Keratinocyte (primary cell): Measurements from ENCODE around the gene STXBP5L. TPM values are rescaled to one million over a fixed set of nuclear protein-coding genes. Genes with fewer than 3 reads are reported as not detected.
"Not testable (repeated sequence)": the region's sequence is repeated elsewhere in the genome, so short reads cannot be mapped to it uniquely, and the experiment has no call there.

Source experiments
- DNase-seq: peaks from one replicate; pipeline ENCODE4 v3.0.0-alpha.2; 2011; ENCODE audit warnings: low read depth, missing footprints, low spot score
- FAIRE-seq: peaks from 2 replicates; lab custom pipeline; 2011; peaks lifted over from hg19 to GRCh38; lab: Jason Lieb, UNC
- H2AFZ ChIP-seq: 2 replicates; pipeline ENCODE4 v1.6.0; 2012; ENCODE audit warnings: low read length, control low read depth, inconsistent platforms; ENCODE audit not compliant: control insufficient read depth
- H3K27ac ChIP-seq: 2 replicates; pipeline ENCODE4 v1.5.1; 2011; ENCODE audit warnings: low read length; ENCODE audit not compliant: control insufficient read depth, insufficient read depth
- H3K27me3 ChIP-seq: 3 replicates; pipeline ENCODE4 v1.6.0; 2011; ENCODE audit warnings: low read length; ENCODE audit not compliant: control insufficient read depth, insufficient read depth; ENCODE audit errors: extremely low read depth
- H3K36me3 ChIP-seq, 2 experiments: 2 replicates in 1 of 2; 3 replicates in 1 of 2; pipeline ENCODE4 v1.5.1; 2011; ENCODE audit warnings: low read length in 2 of 2, mild to moderate bottlenecking in 1 of 2; ENCODE audit not compliant: control insufficient read depth in 2 of 2, insufficient read depth in 2 of 2; ENCODE audit errors: extremely low read depth in 1 of 2
- H3K4me1 ChIP-seq: 3 replicates; pipeline ENCODE4 v1.5.1; 2011; ENCODE audit warnings: low read length; ENCODE audit not compliant: control insufficient read depth, insufficient read depth; ENCODE audit errors: extremely low read depth
- H3K4me2 ChIP-seq: 3 replicates; pipeline ENCODE4 v1.6.0; 2011; ENCODE audit warnings: low read depth, low read length; ENCODE audit not compliant: control insufficient read depth, insufficient read depth; ENCODE audit errors: extremely low read depth
- H3K4me3 ChIP-seq, 3 experiments: fragments of 200-600 bp in 1 of 3; sonication (generic) in 1 of 3; 2 replicates in 2 of 3; 3 replicates in 1 of 3; pipeline ENCODE4 v1.5.1; 2011 to 2016; ENCODE audit warnings: low read length in 3 of 3, mild to moderate bottlenecking in 3 of 3, control low read depth in 2 of 3, inconsistent platforms in 1 of 3, low read depth in 1 of 3, mixed read lengths in 1 of 3, mixed run types in 1 of 3, moderate library complexity in 1 of 3; ENCODE audit not compliant: control insufficient read depth in 2 of 3, insufficient read depth in 2 of 3; ENCODE audit errors: extremely low read depth in 1 of 3
- H3K79me2 ChIP-seq: 2 replicates; pipeline ENCODE4 v1.6.0; 2012; ENCODE audit warnings: low read length; ENCODE audit not compliant: control insufficient read depth, insufficient read depth
- H3K9ac ChIP-seq: 3 replicates; pipeline ENCODE4 v1.6.0; 2011; ENCODE audit warnings: low read length; ENCODE audit not compliant: control insufficient read depth, insufficient read depth; ENCODE audit errors: extremely low read depth
- H3K9me1 ChIP-seq: 3 replicates; pipeline ENCODE4 v1.6.0; 2011; ENCODE audit warnings: low read length; ENCODE audit not compliant: control insufficient read depth, insufficient read depth; ENCODE audit errors: extremely low read depth
- H3K9me3 ChIP-seq: 2 replicates; pipeline ENCODE4 v1.5.1; 2012; ENCODE audit warnings: low read depth, low read length; ENCODE audit not compliant: control insufficient read depth
- H4K20me1 ChIP-seq: 3 replicates; pipeline ENCODE4 v1.6.0; 2011; ENCODE audit warnings: low read length; ENCODE audit not compliant: control insufficient read depth, insufficient read depth; ENCODE audit errors: extremely low read depth
- EZH2 ChIP-seq: IDR thresholded peaks from one replicate; pipeline ENCODE4 v1.6.1; 2012; ENCODE audit warnings: inconsistent platforms, mild to moderate bottlenecking, low read length, moderate library complexity
- dilution Hi-C: fragments of 300-500 bp; cut with MboI; formaldehyde crosslinking; loops from one replicate; pipeline ENCODE4 v1.7.0; 2020; ENCODE audit warnings: low sequenced_read_pairs; ENCODE audit not compliant: extremely low pct_ligation_motif_present
- polyA plus RNA-seq, 5 experiments: library from polyadenylated mRNA; depleted of rRNA in 3 of 5; stranded (reverse) in 3 of 5; stranded (forward) in 1 of 5; unstranded in 1 of 5; fragments of >200 nt; gene quantifications; 1 replicate in 1 of 5; 2 replicates in 3 of 5; 3 replicates in 1 of 5; pipeline versions ENCODE4 v1.2.1 to v1.2.3, GENCODE V29; 2011 to 2012; ENCODE audit warnings: missing spikeins in 2 of 5, low read depth in 1 of 5, low replicate concordance in 1 of 5
- TF ChIP-seq, protein P1 (sequence below), 3 experiments: IDR thresholded peaks in 1 of 3; conservative IDR thresholded peaks in 1 of 3; optimal IDR thresholded peaks in 1 of 3; 2 replicates in 2 of 3; 3 replicates in 1 of 3; pipeline versions ENCODE3 to v1.5.1; 2011; ENCODE audit warnings: low read length in 3 of 3, mild to moderate bottlenecking in 3 of 3, moderate library complexity in 2 of 3, control low read depth in 1 of 3, inconsistent platforms in 1 of 3; ENCODE audit not compliant: insufficient read depth in 2 of 3; ENCODE audit errors: extremely low read depth in 1 of 3

The STXBP5L gene
- polyA plus RNA-seq, 1 donor (not counting 4 experiments of a cell fraction or from before 2014, with no cell fraction given): not detected

DNA sequence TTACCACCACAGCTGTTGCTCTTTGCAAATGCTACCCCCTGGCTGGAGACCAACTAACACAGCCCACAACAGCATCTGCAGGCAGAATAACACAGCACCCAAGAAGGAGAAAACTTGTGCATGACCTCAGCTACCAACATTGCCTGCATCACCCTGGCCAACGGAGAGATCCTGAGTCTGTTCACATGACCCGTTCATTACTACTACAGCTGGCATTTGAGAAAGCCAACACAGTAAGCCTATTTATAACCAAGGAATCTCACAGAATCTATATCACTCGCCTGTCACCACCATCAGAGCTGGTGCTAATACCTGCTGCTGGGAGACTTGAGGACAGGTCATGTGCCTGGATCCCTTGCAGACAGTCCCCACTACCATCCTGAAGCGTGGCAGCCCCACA is 422.6 kb downstream of the STXBP5L start:
- Histone ChIP-seq H3K9me1 (no peaks in the 10 kb centered on the region), H3K36me3 (no peaks in the 10 kb centered on the region), H2AFZ (no peak overlapping the region), H3K27ac (no peak overlapping the region), H3K9me3 (no peaks in the 10 kb centered on the region), H4K20me1 (no peaks in the 10 kb centered on the region), H3K4me2 (no peak overlapping the region), H3K27me3 (no peaks in the 10 kb centered on the region), H3K4me1 (no peaks in the 10 kb centered on the region), H3K4me3 (no peak overlapping the region), H3K79me2 (no peaks in the 10 kb centered on the region), H3K9ac (no peak overlapping the region)
- dilution Hi-C loops: no loop called here
- TF ChIP-seq EZH2: no peak
- DNase-seq (no peak), FAIRE-seq (no peak)

DNA sequence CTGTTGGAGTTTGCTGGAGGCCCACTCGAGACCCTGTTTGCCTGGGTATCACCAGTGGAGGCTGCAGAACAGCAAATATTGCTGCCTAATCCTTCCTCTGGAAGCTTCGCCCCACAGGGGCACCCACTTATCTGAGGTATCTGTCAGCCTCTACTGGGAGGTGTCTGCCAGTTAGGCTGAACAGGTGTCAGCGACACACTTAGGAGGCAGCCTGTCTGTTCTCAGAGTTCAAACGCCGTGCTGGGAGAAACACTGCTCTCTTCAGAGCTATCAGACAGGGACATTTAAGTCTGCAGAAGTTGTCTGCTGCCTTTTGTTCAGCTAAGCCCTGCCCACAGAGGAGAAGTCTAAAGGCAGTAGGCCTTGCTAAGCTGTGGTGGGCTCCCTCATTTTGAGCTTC is 448.0 kb downstream of the STXBP5L start:
- H3K9ac ChIP-seq, H3K27ac ChIP-seq, FAIRE-seq, H2AFZ ChIP-seq, H3K27me3 ChIP-seq, dilution Hi-C loops, H3K9me1 ChIP-seq, H3K79me2 ChIP-seq, H4K20me1 ChIP-seq, H3K4me3 ChIP-seq, H3K4me1 ChIP-seq, H3K9me3 ChIP-seq, DNase-seq, H3K36me3 ChIP-seq, H3K4me2 ChIP-seq: not testable (repeated sequence)

DNA sequence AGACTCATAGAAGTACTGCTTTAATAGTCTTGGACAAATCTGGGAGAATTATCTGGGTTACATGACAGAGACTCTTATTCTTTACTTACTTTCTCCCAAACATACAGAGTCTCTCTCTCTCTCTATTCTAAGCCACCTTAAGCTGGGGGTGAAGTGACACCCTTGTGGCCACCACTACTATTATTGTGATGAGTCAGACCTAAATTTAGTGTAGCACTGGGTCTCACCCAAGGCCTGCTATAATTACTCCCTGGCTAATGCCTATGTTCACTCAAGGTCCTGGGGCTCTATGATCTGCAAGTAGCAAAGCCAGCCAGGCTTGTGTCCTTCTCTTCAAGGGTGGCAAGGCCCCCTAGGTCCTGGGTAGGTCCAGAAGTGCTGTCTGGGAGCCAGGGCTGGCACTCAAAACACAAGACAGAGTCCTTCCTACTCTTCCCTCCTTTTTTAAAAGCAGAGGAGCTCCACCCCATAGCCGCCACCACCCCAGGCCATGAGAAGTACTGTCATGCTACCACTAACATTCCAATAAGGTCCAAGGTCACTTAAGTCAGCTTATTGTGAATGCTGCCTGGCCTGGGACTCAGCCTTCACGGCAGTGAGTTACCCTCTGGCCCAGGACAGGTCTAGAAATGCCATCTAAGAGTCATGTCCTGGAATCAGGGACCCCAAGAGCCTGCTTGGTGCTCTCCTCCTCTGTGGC is 454.2 kb downstream of the STXBP5L start:
- H3K36me3 ChIP-seq: no peaks in the 10 kb centered on the region
- no peak overlapping the region for H2AFZ ChIP-seq
- no peaks in the 10 kb centered on the region for H4K20me1 ChIP-seq
- H3K9me3 ChIP-seq: no peaks in the 10 kb centered on the region
- DNase-seq (no peak), FAIRE-seq (no peak)
- no peak overlapping the region for H3K4me2 ChIP-seq
- dilution Hi-C loops: no loop called here
- H3K9ac ChIP-seq: no peak overlapping the region
- H3K27me3 ChIP-seq: no peaks in the 10 kb centered on the region
- H3K79me2 ChIP-seq: no peaks in the 10 kb centered on the region
- no peak for TF ChIP-seq EZH2
- TF ChIP-seq, protein P1, sequence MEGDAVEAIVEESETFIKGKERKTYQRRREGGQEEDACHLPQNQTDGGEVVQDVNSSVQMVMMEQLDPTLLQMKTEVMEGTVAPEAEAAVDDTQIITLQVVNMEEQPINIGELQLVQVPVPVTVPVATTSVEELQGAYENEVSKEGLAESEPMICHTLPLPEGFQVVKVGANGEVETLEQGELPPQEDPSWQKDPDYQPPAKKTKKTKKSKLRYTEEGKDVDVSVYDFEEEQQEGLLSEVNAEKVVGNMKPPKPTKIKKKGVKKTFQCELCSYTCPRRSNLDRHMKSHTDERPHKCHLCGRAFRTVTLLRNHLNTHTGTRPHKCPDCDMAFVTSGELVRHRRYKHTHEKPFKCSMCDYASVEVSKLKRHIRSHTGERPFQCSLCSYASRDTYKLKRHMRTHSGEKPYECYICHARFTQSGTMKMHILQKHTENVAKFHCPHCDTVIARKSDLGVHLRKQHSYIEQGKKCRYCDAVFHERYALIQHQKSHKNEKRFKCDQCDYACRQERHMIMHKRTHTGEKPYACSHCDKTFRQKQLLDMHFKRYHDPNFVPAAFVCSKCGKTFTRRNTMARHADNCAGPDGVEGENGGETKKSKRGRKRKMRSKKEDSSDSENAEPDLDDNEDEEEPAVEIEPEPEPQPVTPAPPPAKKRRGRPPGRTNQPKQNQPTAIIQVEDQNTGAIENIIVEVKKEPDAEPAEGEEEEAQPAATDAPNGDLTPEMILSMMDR (optimal IDR thresholded peaks at IDR 0.05 in 1 of 3, IDR thresholded peaks at IDR 0.05 in 1 of 3, conservative IDR thresholded peaks at IDR 0.05 in 1 of 3; ENCODE audit: extremely low read depth in 1 of 3, insufficient read depth in 2 of 3, low read length in 3 of 3): no peak
- no peak overlapping the region for H3K4me3 ChIP-seq
- H3K27ac ChIP-seq: no peak overlapping the region
- H3K4me1 ChIP-seq: no peaks in the 10 kb centered on the region
- no peaks in the 10 kb centered on the region for H3K9me1 ChIP-seq

DNA sequence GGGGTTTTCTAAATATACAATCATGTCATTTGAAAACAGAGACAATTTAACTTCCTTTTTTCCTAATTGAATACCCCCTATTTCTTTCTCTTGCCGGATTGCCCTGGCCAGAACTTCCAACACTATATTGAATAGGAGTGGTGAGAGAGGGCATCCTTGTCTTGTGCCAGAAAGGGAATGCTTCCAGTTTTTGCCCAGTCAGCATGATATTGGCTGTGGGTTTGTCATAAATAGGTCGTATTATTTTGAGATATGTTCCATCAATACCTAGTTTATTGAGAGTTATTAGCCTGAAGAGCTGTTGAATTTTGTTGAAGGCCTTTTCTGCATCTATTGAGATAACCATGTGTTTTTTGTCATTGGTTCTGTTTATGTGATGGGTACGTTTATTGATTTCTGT is 480.3 kb downstream of the STXBP5L start:
- not testable (repeated sequence) for H4K20me1 ChIP-seq

More for the DNA sequence above, 480.3 kb downstream of the STXBP5L start:
- H3K36me3 ChIP-seq, H3K9me1 ChIP-seq, DNase-seq, H3K79me2 ChIP-seq, H2AFZ ChIP-seq, H3K4me1 ChIP-seq, H3K9me3 ChIP-seq, H3K27me3 ChIP-seq, dilution Hi-C loops, H3K9ac ChIP-seq, H3K4me3 ChIP-seq, FAIRE-seq, H3K4me2 ChIP-seq, H3K27ac ChIP-seq: not testable (repeated sequence)
